ENCODE measurements around the gene CYTH2.
"Not testable (repeated sequence)": the region's sequence is repeated elsewhere in the genome, so short reads cannot be mapped to it uniquely, and the experiment has no call there.

The CYTH2 gene

DNA sequence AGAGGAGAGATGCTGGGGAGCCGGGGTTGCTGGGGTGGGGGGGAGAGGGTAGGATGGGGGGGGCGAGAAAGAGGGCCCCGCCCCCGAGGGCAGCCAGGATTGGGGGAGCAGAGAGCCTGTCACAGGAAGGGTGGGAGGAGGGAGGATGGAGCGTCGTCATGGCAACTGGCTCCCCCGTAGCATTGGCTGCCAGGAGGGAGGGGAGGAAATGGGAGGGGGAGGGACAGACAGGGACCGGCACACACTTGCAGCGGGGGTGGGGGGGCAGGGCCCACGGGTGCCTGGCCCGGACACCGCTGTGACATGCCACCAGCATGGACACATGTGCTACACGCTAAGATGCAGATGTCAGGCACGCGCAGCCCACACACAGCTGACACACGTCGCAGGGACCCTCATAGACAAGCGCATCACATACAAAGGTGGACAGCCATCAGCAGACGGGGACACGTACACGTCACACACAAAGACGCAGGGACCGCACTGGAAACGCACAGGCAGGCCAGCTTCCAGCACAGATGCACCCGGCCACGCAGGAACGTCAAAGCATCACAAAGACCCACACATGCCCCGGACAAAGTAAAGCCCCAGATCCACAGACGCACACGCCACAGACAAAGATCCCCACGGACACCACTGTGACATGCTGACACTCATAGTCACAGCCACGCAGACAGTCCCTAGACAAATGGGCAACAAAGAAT is 42.8 kb downstream of the CYTH2 start, which contains the start of gene LMTK3:
LMTK3 (minus strand) TSS at position 36 of the 704 bp plus-strand sequence. CDS start 259 bp downstream, outside the sequence.
- no peak for DNase-seq (ENCODE audit: low spot score)

DNA sequence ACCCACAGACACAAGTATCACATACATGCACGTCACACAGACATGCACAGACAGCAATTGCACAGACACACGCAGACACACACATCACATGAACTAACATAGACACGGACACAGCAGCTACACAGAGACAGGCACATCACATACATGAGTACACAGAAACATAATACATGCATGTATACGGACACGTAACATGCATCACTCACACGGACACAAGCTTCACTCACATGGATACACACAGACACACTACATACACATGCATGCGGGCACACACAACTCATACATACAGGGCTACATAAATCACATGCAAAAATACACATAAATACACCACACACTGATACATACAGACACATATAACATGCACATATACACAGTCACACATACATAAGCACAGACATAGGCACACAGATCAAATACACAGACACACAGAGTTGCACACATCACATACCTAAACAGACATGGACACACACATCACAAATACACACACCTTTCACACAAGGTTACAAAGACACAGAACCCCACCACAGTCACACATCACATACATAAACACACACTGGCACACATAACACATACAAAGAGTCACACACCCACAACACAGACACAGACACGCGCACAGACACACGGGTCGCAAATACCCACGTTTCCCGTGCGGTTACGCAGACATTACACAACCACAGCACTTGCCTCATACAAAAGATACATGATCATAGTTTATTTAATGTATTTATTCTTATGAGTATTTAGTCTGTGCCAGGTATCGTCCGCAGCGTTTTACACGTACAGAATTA is 43.5 kb downstream of the CYTH2 start:
- no peak for DNase-seq (ENCODE audit: low spot score)

DNA sequence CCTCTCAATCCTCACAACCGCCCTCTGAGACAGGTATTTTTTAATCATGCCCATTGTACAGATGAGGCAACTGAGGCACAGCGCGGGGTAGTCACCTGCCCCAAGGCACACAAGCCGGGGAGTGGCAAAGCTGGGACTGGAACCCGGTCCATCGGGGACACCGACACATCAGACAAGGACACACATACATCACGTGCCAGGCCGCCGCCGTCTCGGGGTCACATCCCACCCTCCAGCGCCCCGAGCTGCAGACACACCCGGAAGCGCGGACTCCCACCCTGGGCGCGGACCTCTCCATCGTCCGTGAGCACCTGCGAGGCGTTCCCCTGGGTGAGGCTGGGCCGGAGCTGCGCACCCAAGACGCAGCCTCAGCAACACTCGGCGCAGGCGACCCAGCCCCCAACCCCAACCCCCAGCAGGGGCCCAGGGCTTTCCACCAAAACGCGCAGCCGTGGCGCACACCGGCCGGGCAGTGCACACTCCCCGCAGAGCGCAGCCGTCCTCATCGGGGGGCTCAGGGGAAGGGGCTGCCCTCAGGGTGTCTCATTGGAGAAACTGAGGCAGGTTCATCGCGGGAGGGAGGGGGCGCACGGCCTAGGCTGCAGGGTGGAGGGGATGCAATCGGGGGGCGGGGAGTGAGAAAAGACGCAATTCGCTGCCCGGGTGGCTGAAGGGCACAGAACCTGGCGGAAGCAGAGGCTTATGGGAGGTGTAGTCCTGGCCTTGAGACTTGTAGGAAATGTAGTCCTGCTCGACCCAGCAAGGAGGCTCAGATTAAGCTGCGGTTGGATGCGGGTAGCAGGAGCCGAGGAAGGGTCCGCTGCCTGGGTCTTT is 44.3 kb downstream of the CYTH2 start:
- DNase-seq (ENCODE audit: low spot score), result no peak

DNA sequence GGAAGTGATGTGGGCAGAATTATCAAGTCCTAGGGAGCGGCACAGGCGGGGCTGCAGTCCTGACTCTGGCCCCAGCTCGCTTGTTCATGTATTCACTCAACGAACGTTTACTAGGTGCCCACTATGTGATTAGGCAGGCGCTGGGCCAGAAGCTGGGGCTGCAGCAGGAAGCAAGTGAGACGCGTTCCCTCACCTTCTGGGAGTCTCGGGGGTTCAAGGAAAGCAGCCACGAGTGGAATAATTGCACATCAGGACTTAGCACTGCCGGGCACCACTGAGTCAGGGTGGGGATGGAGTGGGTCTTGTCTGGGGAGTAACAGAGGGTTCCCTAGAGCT is 44.9 kb downstream of the CYTH2 start:
- DNase-seq (ENCODE audit: low spot score), result no peak

DNA sequence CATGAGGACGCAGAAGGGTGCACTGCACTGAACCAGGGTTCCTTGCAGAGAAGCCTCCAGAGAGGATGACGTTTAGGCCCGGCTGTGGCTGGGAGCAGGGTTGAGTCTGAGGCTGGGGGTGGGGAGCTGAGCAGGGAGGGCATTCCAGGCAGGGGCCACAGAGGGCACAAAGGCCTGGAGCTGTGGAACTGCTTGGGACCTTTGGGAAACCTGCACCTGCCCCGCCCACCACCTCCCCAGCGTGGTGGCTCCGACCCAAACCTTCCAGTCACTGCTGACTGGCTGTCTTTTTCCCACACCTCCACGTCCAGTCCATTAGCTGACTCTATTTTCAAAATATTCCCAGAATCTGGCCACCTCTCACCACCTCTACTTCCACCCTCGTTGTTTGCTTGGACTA is 47.4 kb downstream of the CYTH2 start:
- DNase-seq (ENCODE audit: low spot score), result no peak

DNA sequence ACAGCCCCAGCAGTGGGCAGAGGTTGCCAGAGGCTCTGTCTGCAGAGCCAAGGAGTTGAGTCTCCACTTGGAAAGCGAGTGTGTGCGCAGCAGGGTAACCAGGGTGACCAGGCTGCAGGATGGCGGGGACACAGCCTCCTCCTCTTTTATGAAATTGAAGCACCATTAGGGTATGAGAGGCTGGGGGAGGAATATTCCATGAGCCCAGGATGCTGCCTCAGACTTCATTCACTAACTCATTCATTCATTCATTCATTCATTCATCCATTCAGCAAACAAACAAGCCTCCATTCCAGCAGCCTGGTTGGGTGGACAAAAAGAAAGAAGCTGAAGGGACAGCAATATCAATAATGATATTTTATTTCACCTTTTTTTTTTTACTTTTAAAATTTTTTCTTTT is 49.0 kb downstream of the CYTH2 start:
- DNase-seq (ENCODE audit: low spot score), result no peak

DNA sequence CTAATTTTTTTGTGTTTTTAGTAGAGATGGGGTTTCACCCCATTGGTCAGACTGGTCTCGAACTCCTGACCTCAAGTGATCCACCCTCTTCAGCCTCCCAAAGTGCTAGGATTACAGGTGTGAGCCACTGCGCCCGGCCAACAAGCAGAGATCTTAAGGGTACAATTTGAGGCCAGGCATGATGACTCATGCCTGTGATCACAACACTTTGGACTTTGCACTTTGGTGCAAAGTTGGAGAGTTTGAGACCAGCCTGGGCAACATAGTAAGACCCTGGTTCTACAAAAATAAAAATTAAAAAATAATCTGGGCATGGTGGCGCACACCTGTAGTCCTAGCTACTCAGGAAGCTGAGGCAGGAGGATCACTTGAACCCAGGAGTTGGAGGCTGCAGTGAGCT is 50.3 kb downstream of the CYTH2 start:
- DNase-seq (ENCODE audit: low spot score), result not testable (repeated sequence)

DNA sequence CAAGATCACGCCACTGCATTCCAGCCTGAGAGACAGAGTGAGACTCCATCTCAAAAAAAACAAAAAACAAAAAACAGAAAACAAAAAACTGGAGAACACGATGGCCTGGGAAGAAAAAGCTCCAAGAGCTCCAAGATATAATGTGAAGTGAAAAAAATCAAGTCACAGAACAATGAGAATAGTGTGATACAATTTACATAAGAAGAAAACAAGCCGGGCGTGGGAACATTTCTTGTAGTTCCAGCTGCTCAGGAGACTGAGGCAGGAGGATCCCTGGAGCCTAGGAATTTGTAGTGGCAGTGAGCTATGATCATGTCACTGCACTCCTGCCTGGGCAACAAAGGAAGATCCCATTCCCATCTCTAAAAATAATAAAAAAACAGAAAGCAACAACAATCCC is 51.0 kb downstream of the CYTH2 start:
- DNase-seq (ENCODE audit: low spot score), result no peak

DNA sequence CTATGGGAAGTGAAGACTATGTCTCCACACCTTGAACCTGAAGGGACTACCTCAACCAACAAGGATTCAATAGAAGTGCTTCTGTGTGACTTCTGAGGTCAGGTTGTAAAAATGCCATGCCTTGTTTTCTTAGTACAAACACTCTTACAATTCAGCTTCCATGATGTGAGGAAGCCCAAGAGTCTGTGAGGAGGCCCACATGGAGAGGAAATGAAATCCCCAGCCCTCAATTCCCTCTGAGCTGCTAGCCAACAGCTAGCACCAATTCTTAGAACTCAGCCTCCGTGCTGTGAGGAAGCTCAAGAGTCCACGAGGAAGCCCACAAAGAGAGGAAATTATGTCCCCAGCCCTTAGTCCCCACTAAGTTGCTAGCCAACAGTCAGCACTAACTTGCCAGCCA is 55.1 kb downstream of the CYTH2 start:
- DNase-seq (ENCODE audit: low spot score), result no peak

DNA sequence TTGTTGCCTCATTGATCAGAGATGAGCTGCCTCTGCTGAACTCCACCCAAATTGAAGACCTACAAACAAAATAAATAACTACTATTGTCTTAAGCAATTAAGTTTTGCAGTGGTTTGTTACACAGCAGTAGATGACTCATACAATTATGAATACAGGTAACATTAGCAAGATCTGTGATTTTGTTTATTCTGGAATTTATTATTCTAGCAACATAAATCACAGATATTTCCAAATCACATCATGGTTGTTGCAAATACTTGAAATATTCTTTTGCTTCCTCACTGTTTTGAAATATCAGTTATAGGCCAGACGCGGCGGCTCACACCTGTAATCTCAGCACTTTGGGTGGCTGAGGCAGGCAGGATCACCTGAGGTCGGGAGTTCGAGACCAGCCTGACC is 55.6 kb downstream of the CYTH2 start:
- DNase-seq (ENCODE audit: low spot score), result no peak

DNA sequence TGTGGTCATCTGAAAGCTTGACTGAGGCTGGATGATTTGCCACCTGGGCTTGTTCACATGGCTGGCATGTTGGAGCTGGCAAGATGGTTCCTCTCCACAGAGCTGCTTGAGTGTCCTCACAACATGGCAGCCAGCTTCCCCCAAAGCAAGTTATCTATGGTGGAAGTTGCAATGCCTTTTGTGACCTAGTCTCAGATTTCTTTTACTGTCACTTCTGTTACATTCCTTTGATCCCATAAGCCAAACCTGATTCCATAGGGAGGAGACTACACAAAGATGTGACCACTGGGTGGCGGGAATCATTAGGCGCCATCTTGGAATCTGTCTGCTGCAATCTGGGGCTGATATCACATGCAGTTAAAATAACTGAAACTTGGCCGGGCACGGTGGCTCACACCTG is 60.0 kb downstream of the CYTH2 start:
- no peak for DNase-seq (ENCODE audit: low spot score)

DNA sequence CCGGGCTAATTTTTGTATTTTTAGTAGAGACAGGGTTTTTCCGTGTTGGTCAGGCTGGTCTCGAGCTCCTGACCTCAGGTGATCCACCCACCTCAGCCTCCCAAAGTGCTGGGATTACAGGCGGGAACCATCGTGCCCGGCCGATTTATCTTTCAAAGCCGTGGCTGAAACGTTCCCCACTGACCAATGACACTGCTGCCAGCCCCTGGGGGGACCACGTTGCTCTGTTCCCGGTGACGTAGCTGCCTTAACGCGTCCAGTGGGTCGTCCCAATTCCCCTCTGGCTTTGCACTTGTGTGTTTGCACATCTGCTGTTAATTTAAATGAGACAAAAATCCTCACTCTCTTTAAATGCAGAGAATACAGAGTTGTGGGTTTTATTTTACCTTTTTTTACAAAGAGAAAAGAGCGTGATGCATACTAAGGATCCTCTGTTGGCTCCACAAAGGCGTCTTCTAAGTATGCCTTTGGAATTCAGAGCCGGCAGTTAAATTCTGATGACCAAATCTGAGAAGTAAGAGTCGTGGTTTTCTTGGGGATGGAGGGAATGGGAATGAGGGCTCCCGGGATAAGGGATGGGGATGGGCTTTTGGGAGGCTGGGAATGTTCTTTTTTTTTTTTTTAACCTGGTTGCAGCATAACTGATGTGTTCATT is 61.0 kb downstream of the CYTH2 start:
- no peak for DNase-seq (ENCODE audit: low spot score)

DNA sequence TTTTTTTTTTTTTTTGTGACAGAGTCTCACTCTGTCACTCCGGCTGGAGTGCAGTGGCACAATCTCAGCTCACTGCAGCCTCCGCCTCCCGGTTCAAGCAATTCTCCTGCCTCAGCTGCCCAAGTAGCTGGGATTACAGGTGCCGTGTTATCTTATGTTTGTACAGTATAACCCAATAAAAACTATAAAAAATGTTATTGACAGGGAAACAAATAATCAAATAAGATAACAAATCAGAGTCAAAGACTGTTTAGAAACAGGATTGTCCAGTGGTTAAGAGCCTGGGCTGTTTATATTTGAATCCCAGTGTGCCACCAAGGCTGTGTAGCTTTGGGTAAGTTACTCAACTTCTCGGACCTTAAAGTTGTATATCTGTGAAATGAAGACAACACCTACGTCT is 61.6 kb downstream of the CYTH2 start:
- no peak for DNase-seq (ENCODE audit: low spot score)
